Panc1 (cell line): ENCODE results near the gene DNAJC4. TPM values are rescaled to one million over a fixed set of nuclear protein-coding genes. Genes with fewer than 3 reads are reported as not detected.

ENCODE experiments used
- ATAC-seq: fragments of 200-7000 bp; cut with Tn5 transposase; 2 replicates; pipeline ENCODE4 v1.9.1; 2020; ENCODE audit warnings: mild to moderate bottlenecking, moderate library complexity
- BruUV-seq: library from RNA; stranded (reverse); fragments of 400-500 nt; replicated peaks from 2 replicates; lab custom pipeline; 2021; lab: Mats Ljungman, UMichigan
- CTCF ChIA-PET: fragments of 300-600 bp; sonication (Branson Sonifier 250); formaldehyde crosslinking; loops from one replicate; lab custom pipeline; 2022; ENCODE audit warnings: antibody characterized with exemption; lab: Charles Lee
- POLR2A ChIA-PET: fragments of 300-600 bp; sonication (Branson Sonifier 250); formaldehyde crosslinking; loops from one replicate; lab custom pipeline; 2022; ENCODE audit warnings: antibody characterized with exemption; lab: Charles Lee
- DNase-seq: peaks from one replicate; pipeline ENCODE4 v3.0.0-alpha.2; 2010; ENCODE audit warnings: low read depth, low spot score
- H3K27ac ChIP-seq: 2 replicates; pipeline ENCODE4 v1.5.1; 2011; ENCODE audit warnings: mild to moderate bottlenecking, low read length, inconsistent platforms
- H3K27me3 ChIP-seq: fragments of 200-500 bp; sonication (Bioruptor generic); 2 replicates; pipeline ENCODE4 v1.6.0; 2014; ENCODE audit warnings: low read length, inconsistent platforms; ENCODE audit not compliant: control insufficient read depth, insufficient read depth
- H3K36me3 ChIP-seq: fragments of 200-500 bp; sonication (Bioruptor generic); 2 replicates; pipeline ENCODE4 v1.5.1; 2014; ENCODE audit warnings: inconsistent platforms, mild to moderate bottlenecking, low read length, moderate library complexity; ENCODE audit not compliant: control insufficient read depth, insufficient read depth
- H3K4me1 ChIP-seq: 2 replicates; pipeline ENCODE4 v1.5.1; 2011; ENCODE audit warnings: inconsistent platforms, mild to moderate bottlenecking, low read length, moderate library complexity; ENCODE audit not compliant: control insufficient read depth, insufficient read depth
- H3K4me3 ChIP-seq, 2 experiments: 2 replicates each; pipeline ENCODE4 v1.5.1; 2011 to 2012; ENCODE audit warnings: low read depth in 2 of 2, low read length in 2 of 2, mild to moderate bottlenecking in 2 of 2, inconsistent platforms in 1 of 2, moderate library complexity in 1 of 2
- H3K9me3 ChIP-seq: fragments of 200-500 bp; sonication (Bioruptor generic); 2 replicates; pipeline ENCODE4 v1.5.1; 2014; ENCODE audit warnings: low read depth, mild to moderate bottlenecking, inconsistent platforms, low read length, moderate library complexity; ENCODE audit not compliant: control insufficient read depth, insufficient read depth
- POLR2AphosphoS5 ChIP-seq: IDR thresholded peaks from 2 replicates; pipeline ENCODE4 v1.6.1; 2012; ENCODE audit warnings: mild to moderate bottlenecking, low read depth, low read length, moderate library complexity
- REST ChIP-seq, 2 experiments: IDR thresholded peaks; 2 replicates each; pipeline ENCODE4 v1.6.1; 2011 to 2012; ENCODE audit warnings: low read depth in 2 of 2, control low read depth in 1 of 2, low read length in 1 of 2, mild to moderate bottlenecking in 1 of 2, moderate library complexity in 1 of 2; ENCODE audit not compliant: insufficient read depth in 1 of 2
- SIN3A ChIP-seq: IDR thresholded peaks from 2 replicates; pipeline ENCODE4 v1.6.1; 2012; ENCODE audit warnings: low read depth, mild to moderate bottlenecking, low read length, moderate library complexity, borderline replicate concordance; ENCODE audit not compliant: insufficient read depth
- TCF7L2 ChIP-seq: IDR thresholded peaks from 2 replicates; pipeline ENCODE4 v1.6.1; 2011; ENCODE audit warnings: mild to moderate bottlenecking, low read depth, low read length, inconsistent platforms
- in situ Hi-C: cut with HindIII; loops from 2 replicates; pipeline ENCODE4 v1.10.0; 2016; ENCODE audit warnings: low sequenced_read_pairs, low pct_unique_long_range_greater_than_20kb
- intact Hi-C: fragments of 100-400 bp; cut with micrococcal nuclease; formaldehyde crosslinking; loops from one replicate; pipeline ENCODE4 v1.10.0; 2022; ENCODE audit not compliant: unreplicated experiment
- total RNA-seq: library from RNA; stranded (reverse); gene quantifications from one replicate; pipeline ENCODE4 v1.2.1, GENCODE V29; 2021; ENCODE audit not compliant: unreplicated experiment
- TF ChIP-seq, protein P1 (sequence below): fragments of 450-650 bp; IDR thresholded peaks from 2 replicates; pipeline ENCODE4 v1.5.1; 2017; ENCODE audit warnings: mild to moderate bottlenecking

DNAJC4 gene
- total RNA-seq, 1 experiment from 2014 or later, result 41.0 TPM

DNA sequence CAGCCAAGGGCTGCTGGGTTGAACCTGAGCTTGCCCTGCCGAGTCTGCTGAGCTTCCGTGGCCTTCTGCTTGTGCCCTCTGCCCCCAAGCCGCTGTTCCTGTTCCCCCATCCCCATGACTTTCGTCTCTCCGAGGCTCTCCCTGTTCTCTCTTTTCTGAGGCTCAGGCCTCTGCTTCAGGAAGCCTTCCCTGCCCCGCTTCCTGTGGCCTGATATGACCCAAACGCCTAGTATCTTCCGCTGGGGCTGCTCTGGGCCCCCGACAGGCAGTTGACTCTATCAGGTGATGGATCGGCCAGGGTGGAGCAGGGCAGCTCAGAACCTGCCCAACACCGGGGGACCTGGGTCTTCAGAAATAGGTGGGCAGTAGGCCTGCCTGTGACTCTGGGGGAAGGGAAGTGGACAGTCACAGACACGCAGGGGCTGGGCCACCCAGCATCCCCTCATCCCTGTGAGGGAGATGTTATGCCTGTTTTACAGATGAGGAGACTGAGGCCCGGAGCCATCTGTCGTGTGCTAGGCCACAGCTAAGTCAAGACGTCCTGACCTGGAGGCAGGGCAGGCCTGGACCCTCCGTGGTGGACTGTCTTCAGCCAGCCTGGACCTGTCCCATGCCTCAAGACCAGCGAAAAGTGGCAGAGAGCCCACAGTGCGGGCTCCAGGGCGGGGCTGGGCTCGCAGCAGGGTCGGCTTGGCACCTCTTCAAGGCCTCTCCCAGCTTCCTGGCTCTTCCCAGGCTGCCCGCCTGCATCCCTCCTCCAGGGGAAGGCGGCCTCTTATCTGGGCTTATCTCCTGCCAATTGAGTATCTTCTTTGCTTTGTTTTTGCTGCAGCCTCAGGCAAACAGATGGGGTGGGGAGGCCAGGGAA, 37.9 kb downstream of the DNAJC4 start:
- ChIA-PET POLR2A (interaction anchor here (0.5 kb wide), 1 partner anchor 566 kb away, joined by 6 read pairs; no protein-coding TSS in a partner anchor), CTCF (interaction anchor here (0.7 kb wide), 2 partner anchors 16 to 58 kb away, joined by 6 to 12 read pairs; no protein-coding TSS in a partner anchor)
- ATAC-seq, result no peak
- Histone ChIP-seq H3K36me3 (no peaks in the 10 kb centered on the region; the same call in 1 of the 2 replicates), H3K4me1 (peaks cover 13% of the 10 kb centered on the region), H3K27ac (peak overlapping the region; percentile 98), H3K27me3 (no peaks in the 10 kb centered on the region), H3K4me3 (peak overlapping the region; percentile 67 to 69), H3K9me3 (no peaks in the 10 kb centered on the region)
- BruUV-seq, result no TSS peak
- in situ Hi-C loops, result no loop called here
- TF ChIP-seq POLR2AphosphoS5, result 0 out of 2 replicates have a peak, but pooled peaks have one; percentile 4
- TF ChIP-seq SIN3A, result no peak
- no peak for DNase-seq
- intact Hi-C loops, result no loop called here

- Histone ChIP-seq H3K4me3 (peak overlapping the region; percentile 67 to 69), H3K27ac (peak overlapping the region; percentile 98), H3K4me1 (peaks cover 13% of the 10 kb centered on the region), H3K27me3 (no peaks in the 10 kb centered on the region), H3K36me3 (no peaks in the 10 kb centered on the region; the same call in 1 of the 2 replicates), H3K9me3 (no peaks in the 10 kb centered on the region)
- ATAC-seq (peak; percentile 20), DNase-seq (no peak)
- intact Hi-C loops, result no loop called here
- TF ChIP-seq, protein P1, sequence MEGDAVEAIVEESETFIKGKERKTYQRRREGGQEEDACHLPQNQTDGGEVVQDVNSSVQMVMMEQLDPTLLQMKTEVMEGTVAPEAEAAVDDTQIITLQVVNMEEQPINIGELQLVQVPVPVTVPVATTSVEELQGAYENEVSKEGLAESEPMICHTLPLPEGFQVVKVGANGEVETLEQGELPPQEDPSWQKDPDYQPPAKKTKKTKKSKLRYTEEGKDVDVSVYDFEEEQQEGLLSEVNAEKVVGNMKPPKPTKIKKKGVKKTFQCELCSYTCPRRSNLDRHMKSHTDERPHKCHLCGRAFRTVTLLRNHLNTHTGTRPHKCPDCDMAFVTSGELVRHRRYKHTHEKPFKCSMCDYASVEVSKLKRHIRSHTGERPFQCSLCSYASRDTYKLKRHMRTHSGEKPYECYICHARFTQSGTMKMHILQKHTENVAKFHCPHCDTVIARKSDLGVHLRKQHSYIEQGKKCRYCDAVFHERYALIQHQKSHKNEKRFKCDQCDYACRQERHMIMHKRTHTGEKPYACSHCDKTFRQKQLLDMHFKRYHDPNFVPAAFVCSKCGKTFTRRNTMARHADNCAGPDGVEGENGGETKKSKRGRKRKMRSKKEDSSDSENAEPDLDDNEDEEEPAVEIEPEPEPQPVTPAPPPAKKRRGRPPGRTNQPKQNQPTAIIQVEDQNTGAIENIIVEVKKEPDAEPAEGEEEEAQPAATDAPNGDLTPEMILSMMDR, result no peak
- no peak for TF ChIP-seq POLR2AphosphoS5
- no peak for TF ChIP-seq TCF7L2
- TF ChIP-seq REST (IDR thresholded peaks at IDR 0.05; ENCODE audit: insufficient read depth in 1 of 2, low read depth in 2 of 2, low read length in 1 of 2), result no peak
- no peak for TF ChIP-seq SIN3A
- no TSS peak for BruUV-seq
- POLR2A ChIA-PET, result interaction anchor here (0.5 to 0.7 kb wide), 2 partner anchors 64 to 567 kb away, joined by 3 to 6 read pairs; no protein-coding TSS in a partner anchor
- CTCF ChIA-PET, result interaction anchor here (0.9 to 1.0 kb wide), 2 partner anchors 18 to 32 kb away, joined by 3 to 4 read pairs; partner anchors contain the start of gene PLCB3
- in situ Hi-C loops, result no loop called here
Observed at GRCh38 chr11:64268893-64269539, 38.7 kb downstream of the DNAJC4 start.
